Activated CD4-positive, CD25-positive, alpha-beta regulatory T cell treated with anti-CD3 and anti-CD28 coated beads, Interleukin-2, amount 50 U/mL, for 16 hours (primary cell): ENCODE results near the gene TPM1.

ENCODE experiments used
- DNase-seq: peaks from one replicate; pipeline ENCODE4 v3.0.0-alpha.2; 2020; ENCODE audit warnings: low read depth, low spot score

Gene TPM1

GRCh38 chr15:63041402-63041973 lies 1.1 kb upstream of the TPM1 start:
- no peak for DNase-seq

- DNase-seq, result no peak
These were observed 359 bp downstream of the TPM1 start for GRCh38 chr15:63042877-63043334.

GRCh38 chr15:63043335-63044076 lies 959 bp downstream of the TPM1 start:
- DNase-seq, result no peak

- no peak for DNase-seq
These were observed 1.6 kb downstream of the TPM1 start for GRCh38 chr15:63044077-63044644.

GRCh38 chr15:63044645-63045464 lies 2.3 kb downstream of the TPM1 start:
- DNase-seq, result no peak

- no peak for DNase-seq
These were observed 2.9 kb downstream of the TPM1 start for GRCh38 chr15:63045465-63045840.

GRCh38 chr15:63045879-63046278 lies 3.3 kb downstream of the TPM1 start:
- no peak for DNase-seq

GRCh38 chr15:63046917-63047760 lies 4.6 kb downstream of the TPM1 start:
- no peak for DNase-seq

- DNase-seq, result no peak
These were observed 5.2 kb downstream of the TPM1 start for GRCh38 chr15:63047792-63048114.

- peak; percentile 57 for DNase-seq
These were observed 5.7 kb downstream of the TPM1 start for GRCh38 chr15:63048115-63048775.

GRCh38 chr15:63048776-63049665 lies 6.5 kb downstream of the TPM1 start:
- DNase-seq, result no peak

- no peak for DNase-seq
These were observed 7.3 kb downstream of the TPM1 start for GRCh38 chr15:63049783-63050371.

- DNase-seq, result no peak
These were observed 8.2 kb downstream of the TPM1 start for GRCh38 chr15:63050731-63051155.

GRCh38 chr15:63051156-63052066 lies 8.9 kb downstream of the TPM1 start:
- DNase-seq, result no peak

- no peak for DNase-seq
These were observed 9.7 kb downstream of the TPM1 start for GRCh38 chr15:63052077-63052841.

GRCh38 chr15:63052961-63053698 lies 10.6 kb downstream of the TPM1 start:
- no peak for DNase-seq

GRCh38 chr15:63054281-63054683 lies 11.7 kb downstream of the TPM1 start:
- no peak for DNase-seq
